NCI-H2196 treated with DMSO at 0.1 percent for 48 hours (cell line): ENCODE results near the gene COL10A1.
"Not testable (repeated sequence)": the region's sequence is repeated elsewhere in the genome, so short reads cannot be mapped to it uniquely, and the experiment has no call there.

Source experiments
- DNase-seq: peaks from one replicate; lab custom pipeline; 2025; ENCODE audit not compliant: unreplicated experiment; lab: John Stamatoyannopoulos, UW

COL10A1 gene

GRCh38 chr6:116127771-116128493 lies 2.0 kb upstream of the COL10A1 start:
- no peak for DNase-seq

GRCh38 chr6:116120430-116120829 lies 5.5 kb downstream of the COL10A1 start:
- DNase-seq = no peak

- DNase-seq = no peak
Observed at GRCh38 chr6:116118608-116119007, 7.3 kb downstream of the COL10A1 start.

GRCh38 chr6:116115781-116116180 lies 10.2 kb downstream of the COL10A1 start:
- DNase-seq = no peak

- DNase-seq = no peak
Observed at GRCh38 chr6:116113386-116113785, 12.5 kb downstream of the COL10A1 start.

GRCh38 chr6:116111552-116112528 lies 14.1 kb downstream of the COL10A1 start:
- DNase-seq = no peak

- DNase-seq = no peak
Observed at GRCh38 chr6:116108836-116109235, 17.1 kb downstream of the COL10A1 start.

- no peak for DNase-seq
Observed at GRCh38 chr6:116106146-116106545, 19.8 kb downstream of the COL10A1 start.

- no peak for DNase-seq
Observed at GRCh38 chr6:116105247-116105646, 20.7 kb downstream of the COL10A1 start.

- DNase-seq = no peak
Observed at GRCh38 chr6:116104636-116105035, 21.3 kb downstream of the COL10A1 start.

GRCh38 chr6:116102873-116103272 lies 23.1 kb downstream of the COL10A1 start:
- DNase-seq = no peak

- DNase-seq = no peak
Observed at GRCh38 chr6:116101790-116102189, 24.1 kb downstream of the COL10A1 start.

- DNase-seq = no peak
Observed at GRCh38 chr6:116101302-116101718, 24.6 kb downstream of the COL10A1 start.

GRCh38 chr6:116100419-116101301 lies 25.3 kb downstream of the COL10A1 start, which contains the start of gene NT5DC1:
Gene NT5DC1 (plus strand): TSS chr6:116100853. CDS start chr6:116100931, 78 bp downstream.
- DNase-seq = peak; percentile 66

- DNase-seq = no peak
Observed at GRCh38 chr6:116099036-116099435, 26.9 kb downstream of the COL10A1 start.

GRCh38 chr6:116096979-116097816 lies 28.7 kb downstream of the COL10A1 start:
- no peak for DNase-seq

GRCh38 chr6:116096048-116096759 lies 29.7 kb downstream of the COL10A1 start:
- DNase-seq = not testable (repeated sequence)

GRCh38 chr6:116094041-116094440 lies 31.9 kb downstream of the COL10A1 start:
- no peak for DNase-seq

GRCh38 chr6:116090251-116090650 lies 35.7 kb downstream of the COL10A1 start:
- no peak for DNase-seq
